ENCODE results near the gene PTX4.
"Not testable (repeated sequence)": the region's sequence is repeated elsewhere in the genome, so short reads cannot be mapped to it uniquely, and the experiment has no call there.

PTX4 gene

GRCh38 chr16:1441391-1441829 is 47.3 kb downstream of the PTX4 start:
- DNase-seq: no peak

- DNase-seq: not testable (repeated sequence)
These were observed 49.1 kb downstream of the PTX4 start for GRCh38 chr16:1439699-1440074.

GRCh38 chr16:1439058-1439698 is 49.6 kb downstream of the PTX4 start:
- DNase-seq: no peak

GRCh38 chr16:1438229-1439057 is 50.3 kb downstream of the PTX4 start:
- DNase-seq: no peak

- DNase-seq: no peak
These were observed 51.1 kb downstream of the PTX4 start for GRCh38 chr16:1437606-1438005.

- no peak for DNase-seq
These were observed 51.9 kb downstream of the PTX4 start for GRCh38 chr16:1436731-1437355.

GRCh38 chr16:1435921-1436697 is 52.6 kb downstream of the PTX4 start:
- DNase-seq: no peak
